ENCODE data around the gene WEE2. TPM values are rescaled to one million over a fixed set of nuclear protein-coding genes. Genes with fewer than 3 reads are reported as not detected.

Gene WEE2
- total RNA-seq, 1 donor from 2014 or later: not detected

DNA sequence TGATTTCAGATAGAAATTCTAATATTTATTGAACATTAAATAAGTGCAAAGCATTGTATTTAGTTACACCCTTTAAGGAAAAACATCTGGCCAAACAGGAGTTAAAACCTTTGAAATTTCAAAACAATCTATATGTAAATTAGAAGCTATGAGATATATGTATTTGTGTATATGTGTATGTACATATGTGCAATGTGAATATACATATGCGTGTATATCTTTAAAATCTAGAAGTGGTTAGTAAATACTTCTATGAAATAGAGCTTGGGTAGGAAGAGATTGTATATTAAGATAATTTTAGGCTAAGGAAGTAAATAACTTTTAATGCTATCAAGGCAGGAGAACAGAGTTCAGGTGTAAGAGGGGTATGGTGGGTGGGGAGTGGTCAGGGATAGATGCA, 9.3 kb downstream of the WEE2 start:
- H3K27ac ChIP-seq: no peak overlapping the region
- H3K27me3 ChIP-seq: no peaks in the 10 kb centered on the region
- intact Hi-C loops (cut with DNase I): no loop called here
- DNase-seq (ENCODE audit: extremely low spot score in 2 of 2): no peak
- no peaks in the 10 kb centered on the region for H3K9me3 ChIP-seq
- H3K4me3 ChIP-seq: no peak overlapping the region
- H3K4me1 ChIP-seq: no peaks in the 10 kb centered on the region
- TF ChIP-seq POLR2AphosphoS5 (IDR thresholded peaks at IDR 0.05; ENCODE audit: insufficient read depth in 1 of 2, low read depth in 1 of 2) (no peak), POLR2A (IDR thresholded peaks at IDR 0.05) (no peak)
- TF ChIP-seq, protein P1, sequence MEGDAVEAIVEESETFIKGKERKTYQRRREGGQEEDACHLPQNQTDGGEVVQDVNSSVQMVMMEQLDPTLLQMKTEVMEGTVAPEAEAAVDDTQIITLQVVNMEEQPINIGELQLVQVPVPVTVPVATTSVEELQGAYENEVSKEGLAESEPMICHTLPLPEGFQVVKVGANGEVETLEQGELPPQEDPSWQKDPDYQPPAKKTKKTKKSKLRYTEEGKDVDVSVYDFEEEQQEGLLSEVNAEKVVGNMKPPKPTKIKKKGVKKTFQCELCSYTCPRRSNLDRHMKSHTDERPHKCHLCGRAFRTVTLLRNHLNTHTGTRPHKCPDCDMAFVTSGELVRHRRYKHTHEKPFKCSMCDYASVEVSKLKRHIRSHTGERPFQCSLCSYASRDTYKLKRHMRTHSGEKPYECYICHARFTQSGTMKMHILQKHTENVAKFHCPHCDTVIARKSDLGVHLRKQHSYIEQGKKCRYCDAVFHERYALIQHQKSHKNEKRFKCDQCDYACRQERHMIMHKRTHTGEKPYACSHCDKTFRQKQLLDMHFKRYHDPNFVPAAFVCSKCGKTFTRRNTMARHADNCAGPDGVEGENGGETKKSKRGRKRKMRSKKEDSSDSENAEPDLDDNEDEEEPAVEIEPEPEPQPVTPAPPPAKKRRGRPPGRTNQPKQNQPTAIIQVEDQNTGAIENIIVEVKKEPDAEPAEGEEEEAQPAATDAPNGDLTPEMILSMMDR (IDR thresholded peaks at IDR 0.05): no peak
- H3K36me3 ChIP-seq: no peaks in the 10 kb centered on the region

DNA sequence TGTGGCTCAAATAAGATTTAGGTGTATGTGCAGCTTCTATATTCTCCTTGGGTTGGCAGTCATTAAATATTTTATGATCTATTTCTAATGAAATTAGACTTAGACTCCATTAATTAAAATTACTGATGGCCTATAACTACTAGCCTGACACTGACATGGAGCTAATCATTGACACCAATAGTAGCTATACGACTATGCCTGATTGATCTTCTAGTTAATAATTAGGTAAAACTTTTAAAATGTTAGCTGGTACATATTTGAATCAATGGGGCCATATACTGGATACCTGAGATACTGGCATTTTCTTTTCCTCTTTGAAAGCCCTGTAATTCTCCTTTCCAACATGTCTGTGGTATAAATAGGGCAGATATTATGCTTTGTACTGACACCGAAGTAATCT, 14.4 kb downstream of the WEE2 start:
- H3K4me1 ChIP-seq: no peaks in the 10 kb centered on the region
- H3K9me3 ChIP-seq: no peaks in the 10 kb centered on the region
- TF ChIP-seq POLR2AphosphoS5 (IDR thresholded peaks at IDR 0.05; ENCODE audit: insufficient read depth in 1 of 2, low read depth in 1 of 2) (no peak), POLR2A (IDR thresholded peaks at IDR 0.05) (no peak)
- TF ChIP-seq, protein P1 (IDR thresholded peaks at IDR 0.05): no peak
- intact Hi-C loops (cut with DNase I): no loop called here
- H3K27me3 ChIP-seq: no peaks in the 10 kb centered on the region
- no peaks in the 10 kb centered on the region for H3K36me3 ChIP-seq
- H3K27ac ChIP-seq: no peak overlapping the region
- DNase-seq (ENCODE audit: extremely low spot score in 2 of 2): no peak
- no peak overlapping the region for H3K4me3 ChIP-seq

DNA sequence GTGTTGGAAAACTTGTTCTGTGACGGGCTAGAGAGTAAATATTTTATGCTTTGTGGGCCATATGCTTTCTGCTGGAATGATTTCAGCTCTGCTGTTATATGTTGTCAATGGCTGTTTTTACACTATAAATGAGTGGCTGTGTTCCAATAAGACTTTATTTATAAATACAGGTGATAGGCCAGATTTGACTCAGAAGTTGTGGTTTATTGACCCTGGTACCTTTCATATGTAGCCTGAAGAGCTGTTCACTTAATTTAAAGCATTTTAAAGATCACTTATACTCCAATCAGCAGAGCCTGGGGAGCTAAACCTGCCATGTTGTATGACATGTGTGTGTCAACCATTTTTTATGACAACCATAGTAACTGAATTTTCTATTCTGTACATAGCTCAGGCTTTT, 20.9 kb downstream of the WEE2 start:
- H3K4me1 ChIP-seq: no peaks in the 10 kb centered on the region
- H3K4me3 ChIP-seq: no peak overlapping the region
- H3K36me3 ChIP-seq: no peaks in the 10 kb centered on the region
- no peak for DNase-seq (ENCODE audit: extremely low spot score in 2 of 2)
- no peaks in the 10 kb centered on the region for H3K27me3 ChIP-seq
- no peak overlapping the region for H3K27ac ChIP-seq
- TF ChIP-seq, protein P1 (IDR thresholded peaks at IDR 0.05): no peak
- TF ChIP-seq POLR2AphosphoS5 (IDR thresholded peaks at IDR 0.05; ENCODE audit: insufficient read depth in 1 of 2, low read depth in 1 of 2) (no peak), POLR2A (IDR thresholded peaks at IDR 0.05) (no peak)
- intact Hi-C loops (cut with DNase I): no loop called here
- no peaks in the 10 kb centered on the region for H3K9me3 ChIP-seq

DNA sequence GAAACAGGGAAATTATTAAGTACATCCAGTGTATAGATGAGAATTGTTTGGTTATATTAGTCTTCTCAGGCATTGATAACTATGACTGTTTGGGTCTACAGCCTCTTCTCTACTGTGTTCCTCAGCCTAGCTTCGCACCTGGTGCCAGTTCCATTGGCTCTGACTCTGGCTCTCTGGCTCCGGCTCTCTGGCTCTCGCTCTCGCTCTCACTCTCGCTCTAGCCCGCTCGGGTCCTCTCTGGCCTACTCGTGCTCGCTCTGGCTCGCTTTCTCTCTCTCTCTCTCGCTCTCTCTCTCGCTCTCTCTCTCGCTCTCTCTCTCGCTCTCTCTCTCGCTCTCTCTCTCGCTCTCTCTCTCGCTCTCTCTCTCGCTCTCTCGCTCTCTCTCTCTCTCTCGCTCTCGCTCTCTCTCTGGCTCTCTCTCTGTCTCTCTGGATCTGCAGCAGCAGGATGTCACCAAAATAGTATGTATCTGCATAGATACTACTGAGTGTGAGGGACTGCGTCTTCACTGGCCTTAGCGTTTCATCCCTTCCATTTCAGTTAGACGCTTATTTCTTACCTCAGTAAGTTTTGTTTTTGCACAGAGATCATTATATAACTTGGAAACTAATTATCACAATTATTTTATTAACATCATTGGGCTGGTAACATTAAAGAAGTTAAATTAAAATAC, 23.5 kb downstream of the WEE2 start:
- H3K4me1 ChIP-seq: no peaks in the 10 kb centered on the region
- no peak overlapping the region for H3K27ac ChIP-seq
- no peaks in the 10 kb centered on the region for H3K36me3 ChIP-seq
- no peak overlapping the region for H3K4me3 ChIP-seq
- intact Hi-C loops (cut with DNase I): loop anchor here (10.0 kb wide), 1 partner anchor 77 kb away; no protein-coding TSS in a partner anchor
- DNase-seq (ENCODE audit: extremely low spot score in 2 of 2): no peak
- H3K27me3 ChIP-seq: no peaks in the 10 kb centered on the region
- H3K9me3 ChIP-seq: no peaks in the 10 kb centered on the region
- TF ChIP-seq, protein P1 (IDR thresholded peaks at IDR 0.05): no peak
- no peak for TF ChIP-seq POLR2A (IDR thresholded peaks at IDR 0.05)
- TF ChIP-seq POLR2AphosphoS5 (IDR thresholded peaks at IDR 0.05; ENCODE audit: insufficient read depth in 1 of 2, low read depth in 1 of 2): no peak

DNA sequence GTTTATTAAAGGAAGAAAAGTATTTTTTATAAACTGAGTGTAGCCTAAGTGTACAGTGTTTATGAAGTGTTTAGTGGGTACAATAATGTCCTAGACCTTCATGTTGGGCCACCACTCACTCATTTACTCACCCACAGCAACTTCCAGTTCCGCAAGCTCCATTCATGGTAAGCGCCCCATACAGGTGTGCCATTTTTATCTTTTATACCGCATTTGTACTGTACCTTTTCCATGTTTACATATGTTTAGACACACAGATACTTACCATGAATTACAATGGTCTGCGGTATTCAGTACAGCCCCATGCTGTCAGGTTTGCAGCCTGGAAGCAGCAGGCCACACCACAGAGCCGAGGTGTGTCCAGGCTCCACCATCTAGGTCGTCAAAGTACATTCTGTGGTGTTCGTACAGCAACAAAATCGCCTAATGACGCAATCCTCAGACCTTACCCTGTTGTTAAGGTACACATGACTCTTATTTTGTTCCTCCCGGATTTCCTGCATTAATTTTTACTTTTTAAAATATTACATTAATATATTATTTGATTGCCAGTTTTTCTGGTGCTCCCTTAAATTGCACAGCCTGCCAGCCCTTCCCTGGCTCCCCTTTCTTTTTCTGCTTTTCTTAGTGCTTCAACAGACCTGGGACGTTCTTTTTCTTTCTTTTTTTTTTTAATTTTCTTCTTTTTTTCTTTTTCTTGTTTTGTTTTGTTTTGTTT, 29.1 kb downstream of the WEE2 start:
- Histone ChIP-seq H3K36me3 (peaks cover 0 to 16% of the 10 kb centered on the region in 2 donors), H3K4me3 (peak overlapping the region; percentile 66 to 70), H3K4me1 (peaks cover 34% of the 10 kb centered on the region), H3K27ac (peak overlapping the region; percentile 74), H3K27me3 (no peaks in the 10 kb centered on the region), H3K9me3 (no peaks in the 10 kb centered on the region)
- TF ChIP-seq, protein P1 (IDR thresholded peaks at IDR 0.05): no peak
- TF ChIP-seq POLR2A (IDR thresholded peaks at IDR 0.05): no peak
- intact Hi-C loops (cut with DNase I): loop anchor here (10.0 kb wide), 1 partner anchor 82 kb away; no protein-coding TSS in a partner anchor
- DNase-seq (ENCODE audit: extremely low spot score in 2 of 2): no peak
